ENCODE measurements around the gene PCDHGC3.

Gene PCDHGC3

DNA sequence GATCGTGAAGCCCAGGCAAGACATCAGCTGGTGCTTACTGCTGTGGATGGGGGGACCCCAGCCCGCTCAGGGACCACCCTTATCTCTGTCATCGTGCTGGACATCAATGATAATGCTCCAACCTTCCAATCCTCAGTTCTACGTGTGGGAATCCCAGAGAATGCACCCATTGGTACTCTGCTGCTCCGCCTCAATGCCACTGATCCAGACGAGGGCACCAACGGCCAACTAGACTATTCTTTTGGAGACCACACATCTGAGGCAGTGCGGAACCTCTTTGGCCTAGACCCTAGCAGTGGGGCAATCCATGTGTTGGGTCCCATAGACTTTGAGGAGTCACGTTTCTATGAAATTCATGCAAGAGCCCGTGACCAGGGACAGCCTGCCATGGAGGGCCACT, 14.1 kb downstream of the PCDHGC3 start:
- CTCF ChIA-PET, result interaction anchor here (0.6 to 1.3 kb wide), 5 partner anchors 9 to 72 kb away, joined by 3 to 6 read pairs (median 3); partner anchors contain the start of gene PCDHGB7
- H3K36me3 ChIP-seq (ENCODE audit: control insufficient read depth in 4 of 4, insufficient read depth in 4 of 4, low read length in 3 of 4), result no peaks in the 10 kb centered on the region

GRCh38 chr5:141490271-141490670, 14.5 kb downstream of the PCDHGC3 start:
- DNase-seq, result no peak
- H3K4me1 ChIP-seq (ENCODE audit: control extremely low read depth in 1 of 4, control insufficient read depth in 4 of 4, insufficient read depth in 4 of 4, low read length in 3 of 4), result peaks cover 0 to 24% (median 14%) of the 10 kb centered on the region in 4 experiments
- no peaks in the 10 kb centered on the region for H3K36me3 ChIP-seq (ENCODE audit: control insufficient read depth in 4 of 4, insufficient read depth in 4 of 4, low read length in 3 of 4)
- WGBS (ENCODE audit: insufficient coverage), result 93% methylated on average over 8 of the region's 10 CpGs
- CTCF ChIA-PET, result interaction anchor here (0.6 kb wide), 1 partner anchor 69 kb away, joined by 3 read pairs; no protein-coding TSS in a partner anchor
- peaks cover 0 to 4% (median 2%) of the 10 kb centered on the region in 5 experiments for H3K9me3 ChIP-seq (ENCODE audit: control extremely low read depth in 1 of 5, control insufficient read depth in 4 of 5, insufficient read depth in 2 of 5, low read depth in 1 of 5, low read length in 4 of 5)
- no peak overlapping the region for H3K4me3 ChIP-seq (ENCODE audit: control insufficient read depth in 1 of 7, extremely low read depth in 1 of 7, insufficient read depth in 4 of 7, low read depth in 2 of 7, low read length in 6 of 7)
- H3K27ac ChIP-seq (ENCODE audit: insufficient read depth in 1 of 2, low read depth in 1 of 2, low read length in 2 of 2, poor library complexity in 1 of 2, severe bottlenecking in 2 of 2), result no peak overlapping the region
- POLR2A ChIA-PET, result no interaction called here
- peaks cover 12 to 97% (median 64%) of the 10 kb centered on the region in 5 experiments for H3K27me3 ChIP-seq (replicated peaks in 2 of 5; ENCODE audit: control insufficient read depth in 4 of 5, insufficient read depth in 5 of 5, low read length in 4 of 5)

More for the DNA sequence above, 14.1 kb downstream of the PCDHGC3 start:
- Histone ChIP-seq H3K9me3 (ENCODE audit: control extremely low read depth in 1 of 5, control insufficient read depth in 4 of 5, insufficient read depth in 2 of 5, low read depth in 1 of 5, low read length in 4 of 5) (peaks cover 0 to 4% (median 3%) of the 10 kb centered on the region in 5 experiments), H3K27me3 (replicated peaks in 2 of 5; ENCODE audit: control insufficient read depth in 4 of 5, insufficient read depth in 5 of 5, low read length in 4 of 5) (peaks cover 14 to 97% (median 65%) of the 10 kb centered on the region in 5 experiments), H3K4me3 (ENCODE audit: control insufficient read depth in 1 of 7, extremely low read depth in 1 of 7, insufficient read depth in 4 of 7, low read depth in 2 of 7, low read length in 6 of 7) (no peak overlapping the region), H3K27ac (ENCODE audit: insufficient read depth in 1 of 2, low read depth in 1 of 2, low read length in 2 of 2, poor library complexity in 1 of 2, severe bottlenecking in 2 of 2) (no peak overlapping the region), H3K4me1 (ENCODE audit: control extremely low read depth in 1 of 4, control insufficient read depth in 4 of 4, insufficient read depth in 4 of 4, low read length in 3 of 4) (peaks cover 0 to 26% (median 16%) of the 10 kb centered on the region in 4 experiments)
- 96% methylated on average over 9 of the region's 10 CpGs for WGBS (ENCODE audit: insufficient coverage)
- POLR2A ChIA-PET, result no interaction called here
- DNase-seq, result no peak

DNA sequence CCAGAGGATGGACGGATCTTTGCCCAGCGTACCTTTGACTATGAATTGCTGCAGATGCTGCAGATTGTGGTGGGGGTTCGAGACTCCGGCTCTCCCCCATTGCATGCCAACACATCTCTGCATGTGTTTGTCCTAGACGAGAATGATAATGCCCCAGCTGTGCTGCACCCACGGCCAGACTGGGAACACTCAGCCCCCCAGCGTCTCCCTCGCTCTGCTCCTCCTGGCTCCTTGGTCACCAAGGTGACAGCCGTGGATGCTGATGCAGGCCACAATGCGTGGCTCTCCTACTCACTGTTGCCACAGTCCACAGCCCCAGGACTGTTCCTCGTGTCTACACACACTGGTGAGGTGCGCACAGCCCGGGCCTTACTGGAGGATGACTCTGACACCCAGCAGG, 15.0 kb downstream of the PCDHGC3 start:
- ChIA-PET POLR2A (no interaction called here), CTCF (no interaction called here)
- H3K4me3 ChIP-seq (ENCODE audit: control insufficient read depth in 1 of 7, extremely low read depth in 1 of 7, insufficient read depth in 4 of 7, low read depth in 2 of 7, low read length in 6 of 7), result no peak overlapping the region
- DNase-seq, result no peak
- no peaks in the 10 kb centered on the region for H3K36me3 ChIP-seq (ENCODE audit: control insufficient read depth in 4 of 4, insufficient read depth in 4 of 4, low read length in 3 of 4)
- peaks cover 0 to 4% (median 0%) of the 10 kb centered on the region in 5 experiments for H3K9me3 ChIP-seq (ENCODE audit: control extremely low read depth in 1 of 5, control insufficient read depth in 4 of 5, insufficient read depth in 2 of 5, low read depth in 1 of 5, low read length in 4 of 5)
- WGBS (ENCODE audit: insufficient coverage), result 75% methylated on average over 11 of the region's 13 CpGs
- peaks cover 7 to 97% (median 61%) of the 10 kb centered on the region in 5 experiments for H3K27me3 ChIP-seq (replicated peaks in 2 of 5; ENCODE audit: control insufficient read depth in 4 of 5, insufficient read depth in 5 of 5, low read length in 4 of 5)
- H3K4me1 ChIP-seq (ENCODE audit: control extremely low read depth in 1 of 4, control insufficient read depth in 4 of 4, insufficient read depth in 4 of 4, low read length in 3 of 4), result peaks cover 0 to 23% (median 13%) of the 10 kb centered on the region in 4 experiments
- no peak overlapping the region for H3K27ac ChIP-seq (ENCODE audit: insufficient read depth in 1 of 2, low read depth in 1 of 2, low read length in 2 of 2, poor library complexity in 1 of 2, severe bottlenecking in 2 of 2)

GRCh38 chr5:141491323-141492167, 15.8 kb downstream of the PCDHGC3 start:
- peak in 1 of 3 donors; percentile 41 for DNase-seq
- ChIA-PET CTCF (interaction anchor here (1.0 to 2.1 kb wide), 4 partner anchors 17 to 268 kb away, joined by 3 to 8 read pairs (median 4); partner anchors contain the start of genes PCDHB14 and PCDHGA12), POLR2A (no interaction called here)
- peaks cover 0 to 4% (median 0%) of the 10 kb centered on the region in 5 experiments for H3K9me3 ChIP-seq (ENCODE audit: control extremely low read depth in 1 of 5, control insufficient read depth in 4 of 5, insufficient read depth in 2 of 5, low read depth in 1 of 5, low read length in 4 of 5)
- H3K27ac ChIP-seq (ENCODE audit: insufficient read depth in 1 of 2, low read depth in 1 of 2, low read length in 2 of 2, poor library complexity in 1 of 2, severe bottlenecking in 2 of 2), result no peak overlapping the region
- H3K36me3 ChIP-seq (ENCODE audit: control insufficient read depth in 4 of 4, insufficient read depth in 4 of 4, low read length in 3 of 4), result no peaks in the 10 kb centered on the region
- peaks cover 7 to 98% (median 58%) of the 10 kb centered on the region in 5 experiments for H3K27me3 ChIP-seq (replicated peaks in 2 of 5; ENCODE audit: control insufficient read depth in 4 of 5, insufficient read depth in 5 of 5, low read length in 4 of 5)
- 4% methylated on average over 59 of the region's 66 CpGs for WGBS (ENCODE audit: insufficient coverage)
- peaks cover 0 to 23% (median 13%) of the 10 kb centered on the region in 4 experiments for H3K4me1 ChIP-seq (ENCODE audit: control extremely low read depth in 1 of 4, control insufficient read depth in 4 of 4, insufficient read depth in 4 of 4, low read length in 3 of 4)
- peak overlapping the region in 5 of 7 experiments; percentile 16 to 62 (median 58) for H3K4me3 ChIP-seq (ENCODE audit: control insufficient read depth in 1 of 7, extremely low read depth in 1 of 7, insufficient read depth in 4 of 7, low read depth in 2 of 7, low read length in 6 of 7)

DNA sequence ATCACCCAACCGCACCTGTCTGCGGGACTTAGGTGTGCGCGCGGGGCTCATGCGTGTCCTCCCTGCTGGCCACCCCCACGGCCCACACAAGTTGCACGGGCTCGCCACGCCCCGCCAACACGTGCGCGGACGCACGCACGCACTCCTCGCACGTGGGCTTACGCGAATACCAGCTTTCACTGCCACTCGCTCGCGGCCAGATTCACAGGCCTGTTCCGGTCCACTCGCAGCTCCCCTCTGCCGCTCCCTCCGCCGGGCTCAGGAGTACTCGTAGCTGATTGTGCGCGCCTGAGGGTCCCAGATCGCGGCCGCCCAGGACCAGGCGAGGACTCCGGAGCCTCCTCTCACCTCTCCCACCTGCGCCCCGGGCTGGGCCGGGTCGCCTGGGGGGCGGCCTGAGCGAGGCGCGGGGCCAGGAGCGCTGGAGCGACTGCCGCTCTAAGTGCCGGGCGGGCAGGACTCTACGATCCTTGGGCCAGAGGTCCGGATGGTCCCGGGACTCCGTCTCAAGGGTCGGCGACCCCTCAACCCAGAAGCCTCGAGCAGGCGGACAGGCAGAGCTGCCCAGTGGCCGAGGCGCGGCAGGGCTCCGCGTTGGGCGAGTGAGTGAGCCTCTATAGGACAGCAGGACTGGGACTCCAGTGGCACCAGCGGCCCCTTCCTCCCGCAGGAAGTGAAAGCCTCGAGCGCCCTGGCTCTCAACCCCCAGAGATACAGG, 16.6 kb downstream of the PCDHGC3 start:
- Histone ChIP-seq H3K27ac (ENCODE audit: insufficient read depth in 1 of 2, low read depth in 1 of 2, low read length in 2 of 2, poor library complexity in 1 of 2, severe bottlenecking in 2 of 2) (no peak overlapping the region), H3K9me3 (ENCODE audit: control extremely low read depth in 1 of 5, control insufficient read depth in 4 of 5, insufficient read depth in 2 of 5, low read depth in 1 of 5, low read length in 4 of 5) (no peaks in the 10 kb centered on the region), H3K36me3 (ENCODE audit: control insufficient read depth in 4 of 4, insufficient read depth in 4 of 4, low read length in 3 of 4) (no peaks in the 10 kb centered on the region), H3K4me3 (ENCODE audit: control insufficient read depth in 1 of 7, extremely low read depth in 1 of 7, insufficient read depth in 4 of 7, low read depth in 2 of 7, low read length in 6 of 7) (peak overlapping the region in 5 of 7 experiments; percentile 16 to 62 (median 58)), H3K27me3 (replicated peaks in 2 of 5; ENCODE audit: control insufficient read depth in 4 of 5, insufficient read depth in 5 of 5, low read length in 4 of 5) (peaks cover 7 to 90% (median 55%) of the 10 kb centered on the region in 5 experiments), H3K4me1 (ENCODE audit: control extremely low read depth in 1 of 4, control insufficient read depth in 4 of 4, insufficient read depth in 4 of 4, low read length in 3 of 4) (peaks cover 0 to 23% (median 13%) of the 10 kb centered on the region in 4 experiments)
- 4% methylated on average over 63 of the region's 68 CpGs for WGBS (ENCODE audit: insufficient coverage)
- DNase-seq, result peak in 2 of 3 donors; percentile 55 to 69
- POLR2A ChIA-PET, result no interaction called here
- CTCF ChIA-PET, result interaction anchor here (1.0 to 2.1 kb wide), 8 partner anchors 16 to 269 kb away, joined by 3 to 8 read pairs (median 4); partner anchors contain the start of genes PCDHB14, PCDHGA10, PCDHGA12 and PCDHGC3

- Histone ChIP-seq H3K27ac (ENCODE audit: insufficient read depth in 1 of 2, low read depth in 1 of 2, low read length in 2 of 2, poor library complexity in 1 of 2, severe bottlenecking in 2 of 2) (no peak overlapping the region), H3K36me3 (ENCODE audit: control insufficient read depth in 4 of 4, insufficient read depth in 4 of 4, low read length in 3 of 4) (no peaks in the 10 kb centered on the region), H3K4me1 (ENCODE audit: control extremely low read depth in 1 of 4, control insufficient read depth in 4 of 4, insufficient read depth in 4 of 4, low read length in 3 of 4) (peaks cover 0 to 23% (median 13%) of the 10 kb centered on the region in 4 experiments), H3K4me3 (ENCODE audit: control insufficient read depth in 1 of 7, extremely low read depth in 1 of 7, insufficient read depth in 4 of 7, low read depth in 2 of 7, low read length in 6 of 7) (no peak overlapping the region), H3K9me3 (ENCODE audit: control extremely low read depth in 1 of 5, control insufficient read depth in 4 of 5, insufficient read depth in 2 of 5, low read depth in 1 of 5, low read length in 4 of 5) (no peaks in the 10 kb centered on the region), H3K27me3 (replicated peaks in 2 of 5; ENCODE audit: control insufficient read depth in 4 of 5, insufficient read depth in 5 of 5, low read length in 4 of 5) (peaks cover 7 to 80% (median 50%) of the 10 kb centered on the region in 5 experiments)
- DNase-seq, result no peak
- ChIA-PET POLR2A (no interaction called here), CTCF (interaction anchor here (0.8 to 2.2 kb wide), 12 partner anchors 10 to 81 kb away, joined by 3 to 8 read pairs (median 4); partner anchors contain the start of genes PCDHGA10, PCDHGA11 and PCDHGC3)
- WGBS (ENCODE audit: insufficient coverage), result 81% methylated on average over 5 of the region's 10 CpGs
Measured at GRCh38 chr5:141493500-141494422, 18.0 kb downstream of the PCDHGC3 start.

Data from common myeloid progenitor, CD34-positive (primary cell).